ENCODE results near the gene ARL6IP4. TPM values are rescaled to one million over a fixed set of nuclear protein-coding genes. Genes with fewer than 3 reads are reported as not detected.

ARL6IP4 gene
- total and polyA plus RNA-seq, 11 donors, result 123 to 325 (median 148) TPM

DNA sequence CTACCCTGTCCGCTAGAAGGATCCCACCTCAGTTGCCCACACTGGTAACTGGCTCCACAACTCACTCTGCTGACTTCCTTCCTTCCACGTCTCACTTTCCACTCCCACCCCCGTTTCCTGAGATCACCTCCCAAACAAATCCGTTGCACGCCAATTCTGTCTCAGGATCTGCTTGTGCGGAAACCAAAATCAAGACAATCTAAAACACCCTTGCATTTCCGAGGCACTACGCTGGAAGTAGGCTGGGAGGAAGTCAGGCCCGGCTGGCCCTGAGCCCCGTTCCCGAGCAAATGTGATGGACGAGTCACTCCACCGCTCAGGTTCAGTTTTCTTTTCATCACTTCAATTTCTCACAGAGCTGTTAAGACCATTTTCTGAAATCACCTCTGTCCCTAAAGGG is 37.3 kb upstream of the ARL6IP4 start:
- H3K4me1 ChIP-seq, result peaks cover 0 to 53% (median 39%) of the 10 kb centered on the region in 12 donors
- ATAC-seq (peak; percentile 6 to 67 (median 16)), DNase-seq (peak in 2 of 5 donors; percentile 52 to 54)
- TF ChIP-seq, protein P1, sequence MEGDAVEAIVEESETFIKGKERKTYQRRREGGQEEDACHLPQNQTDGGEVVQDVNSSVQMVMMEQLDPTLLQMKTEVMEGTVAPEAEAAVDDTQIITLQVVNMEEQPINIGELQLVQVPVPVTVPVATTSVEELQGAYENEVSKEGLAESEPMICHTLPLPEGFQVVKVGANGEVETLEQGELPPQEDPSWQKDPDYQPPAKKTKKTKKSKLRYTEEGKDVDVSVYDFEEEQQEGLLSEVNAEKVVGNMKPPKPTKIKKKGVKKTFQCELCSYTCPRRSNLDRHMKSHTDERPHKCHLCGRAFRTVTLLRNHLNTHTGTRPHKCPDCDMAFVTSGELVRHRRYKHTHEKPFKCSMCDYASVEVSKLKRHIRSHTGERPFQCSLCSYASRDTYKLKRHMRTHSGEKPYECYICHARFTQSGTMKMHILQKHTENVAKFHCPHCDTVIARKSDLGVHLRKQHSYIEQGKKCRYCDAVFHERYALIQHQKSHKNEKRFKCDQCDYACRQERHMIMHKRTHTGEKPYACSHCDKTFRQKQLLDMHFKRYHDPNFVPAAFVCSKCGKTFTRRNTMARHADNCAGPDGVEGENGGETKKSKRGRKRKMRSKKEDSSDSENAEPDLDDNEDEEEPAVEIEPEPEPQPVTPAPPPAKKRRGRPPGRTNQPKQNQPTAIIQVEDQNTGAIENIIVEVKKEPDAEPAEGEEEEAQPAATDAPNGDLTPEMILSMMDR (IDR thresholded peaks at IDR 0.05), result no peak
- no peak for TF ChIP-seq POLR2A (IDR thresholded peaks at IDR 0.05)
- WGBS, 4 donors, result 49 to 65% (median 54%) methylated on average over 13 of the region's 13 CpGs
- H3K27me3 ChIP-seq, result no peaks in the 10 kb centered on the region
- peaks cover 0 to 19% (median under 1%) of the 10 kb centered on the region in 9 donors for H3K36me3 ChIP-seq
- peak overlapping the region; percentile 42 to 88 (median 70) for H3K27ac ChIP-seq
- no peaks in the 10 kb centered on the region for H3K9me3 ChIP-seq
- intact Hi-C loops (cut with DNase I), result loop anchor here in 1 of 10 donors (5.0 kb wide), 1 partner anchor 41 kb away; no protein-coding TSS in a partner anchor
- peak overlapping the region in 4 of 12 donors; percentile 1 to 31 (median 24) for H3K4me3 ChIP-seq

DNA sequence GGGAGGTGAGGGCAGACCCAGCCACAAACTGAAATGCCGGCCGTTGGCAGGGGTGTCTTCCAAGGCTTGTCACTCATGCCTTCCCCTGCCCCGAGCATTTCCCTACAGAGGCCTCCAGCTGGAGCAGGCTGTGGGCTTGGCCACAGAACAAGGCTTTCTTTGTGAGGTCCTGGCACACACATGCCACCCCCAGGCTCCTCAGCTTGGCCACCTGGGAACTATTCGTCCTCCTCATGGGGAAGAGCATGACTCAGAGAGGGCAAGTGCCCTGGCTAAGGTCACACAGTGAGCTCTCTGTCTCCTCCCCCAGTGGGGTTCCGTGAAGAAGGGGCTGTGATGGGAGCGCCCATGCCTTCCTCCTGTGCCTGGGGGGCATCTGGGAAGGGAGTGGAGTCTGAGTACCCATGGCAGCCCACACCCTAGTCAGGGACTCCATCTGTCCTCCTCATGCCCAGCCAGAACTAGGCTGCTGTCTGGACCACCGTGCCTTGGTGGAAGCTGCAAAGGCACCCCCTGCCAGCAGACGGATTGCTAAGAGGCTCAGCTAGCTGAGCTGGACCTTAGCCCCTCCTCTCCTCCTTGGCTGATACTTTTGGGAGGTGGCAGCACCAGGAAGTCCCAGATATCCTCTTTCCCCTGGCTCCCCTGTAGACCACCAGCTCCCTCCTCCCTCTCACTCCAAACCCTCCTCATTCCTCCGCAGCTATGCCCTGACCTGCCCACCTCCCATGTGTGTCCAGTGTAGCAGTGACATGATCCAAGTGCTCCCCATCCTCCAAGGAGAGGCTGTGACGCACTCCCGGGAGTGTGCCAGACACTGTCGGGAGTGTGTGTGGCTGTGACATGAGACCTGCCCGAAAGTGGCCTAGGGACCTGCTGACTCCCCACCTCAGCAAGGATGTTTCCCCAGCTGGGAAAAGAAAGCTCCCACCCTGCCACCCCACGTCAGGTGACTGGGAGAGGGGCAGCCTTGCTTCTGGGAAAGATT is 35.6 kb upstream of the ARL6IP4 start:
- Histone ChIP-seq H3K4me1 (peaks cover 0 to 53% (median 39%) of the 10 kb centered on the region in 12 donors), H3K27ac (peak overlapping the region in 5 of 12 donors; percentile 43 to 88 (median 79)), H3K27me3 (no peaks in the 10 kb centered on the region), H3K9me3 (no peaks in the 10 kb centered on the region), H3K4me3 (no peak overlapping the region), H3K36me3 (peaks cover 0 to 10% (median 0%) of the 10 kb centered on the region in 9 donors)
- 64 to 81% (median 75%) methylated on average over 12 to 14 of the region's 14 CpGs for WGBS, 4 donors
- no peak for TF ChIP-seq POLR2A (IDR thresholded peaks at IDR 0.05)
- TF ChIP-seq, protein P1 (IDR thresholded peaks at IDR 0.05), result no peak
- ATAC-seq, result no peak
- intact Hi-C loops (cut with DNase I), result loop anchor here in 1 of 10 donors (5.0 kb wide), 1 partner anchor 43 kb away; no protein-coding TSS in a partner anchor
- DNase-seq, result no peak

DNA sequence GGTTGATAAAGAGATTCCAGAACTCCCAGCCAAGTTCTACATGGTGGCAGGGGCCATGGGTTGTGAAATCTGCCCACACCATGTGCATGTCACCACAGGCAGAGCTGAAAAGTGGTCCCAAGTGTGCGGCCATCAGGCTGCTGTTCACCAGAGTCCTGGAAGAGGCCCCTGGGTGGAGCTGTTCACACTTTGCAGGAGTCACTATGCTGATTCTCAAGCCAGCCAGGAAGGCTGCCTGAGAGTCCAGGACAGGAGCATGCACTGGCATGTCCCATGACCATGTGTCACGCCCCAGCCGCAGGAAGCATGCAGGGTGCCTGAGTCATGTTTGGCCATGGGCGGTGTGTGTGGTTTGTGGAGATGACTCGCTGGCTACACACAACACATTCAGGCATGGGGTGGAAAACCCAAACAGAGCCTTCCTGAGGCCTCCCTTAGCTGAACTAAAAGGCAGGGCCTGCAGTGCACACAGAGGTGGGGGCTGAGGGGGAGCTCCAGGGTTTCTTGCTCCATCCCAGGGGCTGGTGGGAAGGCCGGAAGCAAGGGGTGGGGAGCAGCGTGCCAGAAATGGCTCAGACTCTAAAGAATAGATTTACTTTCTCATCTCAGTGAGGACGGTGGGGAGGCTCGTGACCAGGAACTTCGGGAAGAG is 33.7 kb upstream of the ARL6IP4 start:
- peaks cover 0 to 4% (median 0%) of the 10 kb centered on the region in 9 donors for H3K36me3 ChIP-seq
- DNase-seq (peak; percentile 63 to 90 (median 80)), ATAC-seq (peak; percentile 59 to 88 (median 82))
- H3K27me3 ChIP-seq, result no peaks in the 10 kb centered on the region
- peak overlapping the region in 2 of 12 donors; percentile 0 to 15 for H3K4me3 ChIP-seq
- peak overlapping the region; percentile 44 to 85 (median 68) for H3K27ac ChIP-seq
- intact Hi-C loops (cut with DNase I), result no loop called here
- 50 to 76% (median 57%) methylated on average over 6 to 10 of the region's 10 CpGs for WGBS, 4 donors
- peaks cover 0 to 53% (median 39%) of the 10 kb centered on the region in 12 donors for H3K4me1 ChIP-seq
- TF ChIP-seq, protein P1 (IDR thresholded peaks at IDR 0.05), result peak in 4 of 12 donors; percentile 28 to 43 (median 36)
- TF ChIP-seq POLR2A (IDR thresholded peaks at IDR 0.05), result no peak
- H3K9me3 ChIP-seq, result no peaks in the 10 kb centered on the region
